Heart left ventricle (tissue), 16 donors: Measurements from ENCODE around the gene BRF1. TPM values are rescaled to one million over a fixed set of nuclear protein-coding genes. Genes with fewer than 3 reads are reported as not detected.

Experiments used
- ATAC-seq, 4 donors: fragments of 200-7000 bp; cut with Tn5 transposase; one replicate each; pipeline ENCODE4 v1.9.1; 2020 to 2022; ENCODE audit warnings: moderate library complexity in 4 of 4, mild to moderate bottlenecking in 3 of 4, moderate number of reproducible peaks in 1 of 4
- DNase-seq, 5 donors: peaks; one replicate each; pipeline ENCODE4 v3.0.0-alpha.2; 2020
- H3K27ac ChIP-seq, 12 donors: fragments of 200-600 bp; sonication (generic) in 4 of 12; one replicate each; pipeline versions ENCODE4 v1.5.0 to v1.8.0; 2016 to 2022; ENCODE audit warnings: mild to moderate bottlenecking in 2 of 12
- H3K27me3 ChIP-seq, 9 donors: fragments of 200-600 bp; sonication (generic) in 2 of 9; one replicate each; pipeline versions ENCODE4 v1.5.1 to v1.8.0; 2016 to 2022; ENCODE audit warnings: mild to moderate bottlenecking in 3 of 9
- H3K36me3 ChIP-seq, 9 donors: fragments of 200-600 bp; sonication (generic) in 2 of 9; one replicate each; pipeline versions ENCODE4 v1.5.0 to v1.8.0; 2018 to 2022; ENCODE audit warnings: mild to moderate bottlenecking in 2 of 9
- H3K4me1 ChIP-seq, 12 donors: fragments of 200-600 bp; sonication (generic) in 4 of 12; one replicate each; pipeline versions ENCODE4 v1.5.0 to v1.8.0; 2016 to 2022; ENCODE audit warnings: mild to moderate bottlenecking in 3 of 12
- H3K4me3 ChIP-seq, 12 donors: fragments of 200-600 bp; sonication (generic) in 4 of 12; one replicate each; pipeline versions ENCODE4 v1.5.0 to v1.8.0; 2017 to 2022; ENCODE audit warnings: mild to moderate bottlenecking in 9 of 12, moderate library complexity in 4 of 12
- H3K9me3 ChIP-seq, 12 donors: fragments of 200-600 bp; sonication (generic) in 4 of 12; one replicate each; pipeline versions ENCODE4 v1.5.0 to v1.8.0; 2016 to 2022; ENCODE audit warnings: mild to moderate bottlenecking in 1 of 12
- CTCF ChIP-seq, 12 donors: fragments of 200-600 bp; sonication (generic) in 4 of 12; IDR thresholded peaks; one replicate each; pipeline versions ENCODE4 v1.5.0 to v1.8.0; 2018 to 2022; ENCODE audit warnings: antibody characterized with exemption in 12 of 12, mild to moderate bottlenecking in 5 of 12
- POLR2A ChIP-seq, 2 donors: fragments of 450-650 bp; IDR thresholded peaks; one replicate each; pipeline ENCODE4 v1.6.1; 2017; ENCODE audit warnings: antibody characterized with exemption in 2 of 2, mild to moderate bottlenecking in 2 of 2, moderate library complexity in 2 of 2
- WGBS, 4 donors: extraction: QIAGEN DNeasy Blood & Tissue Kit in 2 of 4; methylation state at CpG; one replicate each; pipeline versions ENCODE4 v1.1.5 to v1.1.7; 2013 to 2018; 5-methylcytosine and 5-hydroxymethylcytosine counted together
- intact Hi-C, 10 donors: fragments of 100-400 bp; cut with DNase I; formaldehyde crosslinking; loops; one replicate each; pipeline versions ENCODE4 v1.11.1 to v1.14.2; 2022
- polyA plus RNA-seq, 2 donors: library from polyadenylated mRNA; stranded (reverse); fragments of 200-250 nt; gene quantifications; one replicate each; pipeline ENCODE4 v1.2.3, GENCODE V29; 2013
- total RNA-seq, 9 donors: library from RNA; depleted of rRNA in 2 of 9; stranded (reverse); fragments of >200 nt in 2 of 9; fragmentation: NEBNext Ultra II Directional in 3 of 9; extraction: Animal tissue kit (Norgen Biotek cat#: 25700) in 3 of 9; gene quantifications; one replicate each; pipeline versions ENCODE4 v1.1.0 to v1.2.4, GENCODE V29; 2016 to 2023
- donor health status: ischemic (EF 13 %, LVEDD 7.1; RV severe dilation, severe dysfunction).
- donor health status: healthy with polysubstance abuse.
- donor health status: DM: no; HTN: yes; CAD: no.
- donor health status: DM: no; HTN: no; CAD: no.
- donor health status: ischemic (EF 25% LVEDD 6.9; RV normal size, moderate dysfunction).
- donor health status: ischemic (EF 25% LVEDD 5.7; RV mildly dilated, moderate dysfunction).
- donor health status: healthy.
- donor health status: DM: yes; HTN: yes; CAD: no.
- donor health status: ischemic (EF 35%, LVEDD 5.7; RV mildly dilated, moderate dysfunction).
- donor health status: nonischemic (EF 11% LVEDD 7.7; RV severe dilation, severe dysfunction).
- donor health status: DM: yes; HTN: yes; CAD: no.
- donor health status: PGD.
- donor health status: ischemic (EF 29% LVEDD 5.4; RV normal size, mild dysfunction).
- donor health status: nonischemic (EF 23%, LVEDD 6.1; RV moderate dilation, normal function).

Gene BRF1
- total and polyA plus RNA-seq, 11 donors, result 13.3 to 25.3 (median 18.7) TPM

GRCh38 chr14:105268736-105269354 is 32.0 kb downstream of the BRF1 start:
- no peak for DNase-seq
- WGBS, 4 donors, result 86 to 96% (median 93%) methylated on average over 15 to 18 of the region's 18 CpGs
- no peaks in the 10 kb centered on the region for H3K9me3 ChIP-seq
- H3K27me3 ChIP-seq, result no peaks in the 10 kb centered on the region
- TF ChIP-seq POLR2A (IDR thresholded peaks at IDR 0.05) (no peak), CTCF (IDR thresholded peaks at IDR 0.05) (no peak)
- H3K4me3 ChIP-seq, result no peak overlapping the region
- H3K36me3 ChIP-seq, result peaks cover 0 to 29% (median 8%) of the 10 kb centered on the region in 9 donors
- ATAC-seq, result no peak
- no peak overlapping the region for H3K27ac ChIP-seq
- H3K4me1 ChIP-seq, result peaks cover 0 to 10% (median 0%) of the 10 kb centered on the region in 12 donors
- intact Hi-C loops, result loop anchor here in 3 of 10 donors (5.0 to 10.0 kb wide), 2 partner anchors 67 to 76 kb away; no protein-coding TSS in a partner anchor

- WGBS, 4 donors, result 81 to 89% (median 84%) methylated on average over 9 to 21 of the region's 21 CpGs
- no peak for DNase-seq
These were observed 32.8 kb downstream of the BRF1 start for GRCh38 chr14:105267820-105268548.

GRCh38 chr14:105261781-105262180 is 39.0 kb downstream of the BRF1 start:
- intact Hi-C loops, result loop anchor here in 3 of 10 donors (5.0 to 10.0 kb wide), 2 partner anchors 59 to 83 kb away; no protein-coding TSS in a partner anchor
- Histone ChIP-seq H3K36me3 (peaks cover 0 to 32% (median 12%) of the 10 kb centered on the region in 9 donors), H3K27me3 (no peaks in the 10 kb centered on the region), H3K9me3 (no peaks in the 10 kb centered on the region), H3K4me3 (no peak overlapping the region), H3K27ac (no peak overlapping the region), H3K4me1 (peaks cover 0 to 14% (median 3%) of the 10 kb centered on the region in 12 donors)
- ATAC-seq (peak; percentile 57 to 88 (median 82)), DNase-seq (peak in 2 of 5 donors; percentile 59 to 75)
- TF ChIP-seq POLR2A (IDR thresholded peaks at IDR 0.05) (no peak), CTCF (IDR thresholded peaks at IDR 0.05) (no peak)
- 66 to 81% (median 76%) methylated on average over 7 to 20 of the region's 20 CpGs for WGBS, 4 donors

More at GRCh38 chr14:105267820-105268548, 32.8 kb downstream of the BRF1 start:
- Histone ChIP-seq H3K27me3 (no peaks in the 10 kb centered on the region), H3K36me3 (peaks cover 0 to 35% (median 12%) of the 10 kb centered on the region in 9 donors), H3K4me3 (no peak overlapping the region), H3K27ac (no peak overlapping the region), H3K4me1 (peaks cover 0 to 10% (median 0%) of the 10 kb centered on the region in 12 donors), H3K9me3 (no peaks in the 10 kb centered on the region)
- TF ChIP-seq CTCF (IDR thresholded peaks at IDR 0.05), result peak in 6 of 12 donors; percentile 12 to 22 (median 19)
- TF ChIP-seq POLR2A (IDR thresholded peaks at IDR 0.05), result no peak
- intact Hi-C loops, result loop anchor here in 3 of 10 donors (5.0 to 10.0 kb wide), 2 partner anchors 66 to 77 kb away; no protein-coding TSS in a partner anchor
- peak in 3 of 4 donors; percentile 74 to 79 (median 75) for ATAC-seq

- Histone ChIP-seq H3K4me3 (no peak overlapping the region), H3K27ac (no peak overlapping the region), H3K9me3 (no peaks in the 10 kb centered on the region), H3K36me3 (peaks cover 0 to 37% (median 8%) of the 10 kb centered on the region in 9 donors), H3K4me1 (peaks cover 0 to 16% (median 3%) of the 10 kb centered on the region in 12 donors), H3K27me3 (no peaks in the 10 kb centered on the region)
- intact Hi-C loops, result loop anchor here in 3 of 10 donors (5.0 to 10.0 kb wide), 2 partner anchors 59 to 84 kb away; no protein-coding TSS in a partner anchor
- 66 to 81% (median 78%) methylated on average over 4 to 12 of the region's 12 CpGs for WGBS, 4 donors
- DNase-seq (no peak), ATAC-seq (peak in 3 of 4 donors; percentile 25 to 43 (median 30))
- TF ChIP-seq CTCF (IDR thresholded peaks at IDR 0.05) (no peak), POLR2A (IDR thresholded peaks at IDR 0.05) (no peak)
These were observed 39.8 kb downstream of the BRF1 start for GRCh38 chr14:105260959-105261358.
